GM12872 (cell line): Measurements from ENCODE around the gene HNRNPL.

Experiments used
- CTCF ChIP-seq: IDR thresholded peaks from 3 replicates; pipeline ENCODE4 v1.5.1; 2011; ENCODE audit warnings: low read depth, mild to moderate bottlenecking, low read length, moderate library complexity; ENCODE audit not compliant: insufficient read depth

The HNRNPL gene

GRCh38 chr19:38850436-38850975 is 720 bp upstream of the HNRNPL start:
- TF ChIP-seq CTCF = no peak; the same call in 2 of the 3 replicates

GRCh38 chr19:38849147-38849859 is 483 bp downstream of the HNRNPL start:
- no peak for TF ChIP-seq CTCF

- no peak for TF ChIP-seq CTCF
Observed at GRCh38 chr19:38848299-38849146, 1.3 kb downstream of the HNRNPL start.

- TF ChIP-seq CTCF = no peak
Observed at GRCh38 chr19:38846097-38846496, 3.7 kb downstream of the HNRNPL start.

- no peak for TF ChIP-seq CTCF
Observed at GRCh38 chr19:38845374-38846024, 4.3 kb downstream of the HNRNPL start.

- TF ChIP-seq CTCF = no peak
Observed at GRCh38 chr19:38844093-38844686, 5.6 kb downstream of the HNRNPL start.
